OCI-LY1 (cell line): Measurements from ENCODE around the gene LCORL.

ENCODE experiments used
- H2AFZ ChIP-seq: fragments of 200-600 bp; sonication (generic), shearing (Covaris generic); 2 replicates; pipeline ENCODE4 v1.6.0; 2014; ENCODE audit warnings: antibody characterized with exemption, mild to moderate bottlenecking, low read length
- H3F3A ChIP-seq: fragments of 200-600 bp; sonication (generic), shearing (Covaris generic); 2 replicates; pipeline ENCODE4 v1.6.0; 2014; ENCODE audit warnings: mild to moderate bottlenecking, antibody characterized with exemption, low read length, moderate library complexity; ENCODE audit not compliant: insufficient read depth
- H3K27ac ChIP-seq: fragments of 200-600 bp; sonication (generic); 2 replicates; pipeline ENCODE4 v1.5.1; 2014; ENCODE audit warnings: low read length, mixed run types, mild to moderate bottlenecking, low read depth; ENCODE audit not compliant: poor library complexity, severe bottlenecking
- H3K27me3 ChIP-seq: fragments of 200-600 bp; sonication (generic); 2 replicates; pipeline ENCODE4 v1.6.0; 2014; ENCODE audit warnings: antibody characterized with exemption, mild to moderate bottlenecking, low read length, moderate library complexity; ENCODE audit not compliant: insufficient read depth
- H3K36me3 ChIP-seq: fragments of 200-600 bp; sonication (generic); 2 replicates; pipeline ENCODE4 v1.6.1; 2014; ENCODE audit warnings: mild to moderate bottlenecking, antibody characterized with exemption, low read length, moderate library complexity, mixed read lengths; ENCODE audit not compliant: insufficient read depth
- H3K4me1 ChIP-seq: fragments of 200-600 bp; sonication (generic); 2 replicates; pipeline ENCODE4 v1.5.1; 2014; ENCODE audit warnings: mild to moderate bottlenecking, low read length, moderate library complexity; ENCODE audit not compliant: insufficient read depth, severe bottlenecking
- H3K4me2 ChIP-seq: fragments of 200-600 bp; sonication (generic), shearing (Covaris generic); 2 replicates; pipeline ENCODE4 v1.6.1; 2014; ENCODE audit warnings: low read length
- H3K4me3 ChIP-seq: fragments of 200-600 bp; sonication (generic); 2 replicates; pipeline ENCODE4 v1.5.1; 2014; ENCODE audit warnings: low read length, low read depth, mild to moderate bottlenecking, mixed read lengths; ENCODE audit not compliant: poor library complexity, severe bottlenecking
- H3K79me2 ChIP-seq: fragments of 200-600 bp; shearing (Covaris generic); 2 replicates; pipeline ENCODE4 v1.6.1; 2016; ENCODE audit warnings: mixed run types, low read length, mixed read lengths; ENCODE audit not compliant: insufficient read depth
- H3K9ac ChIP-seq: fragments of 200-600 bp; sonication (generic), shearing (Covaris generic); 2 replicates; pipeline ENCODE4 v1.6.1; 2014; ENCODE audit warnings: mild to moderate bottlenecking, low read length, mixed read lengths
- H3K9me2 ChIP-seq: fragments of 200-600 bp; sonication (generic), shearing (Covaris generic); 2 replicates; pipeline ENCODE4 v1.6.1; 2014; ENCODE audit warnings: low read depth, mild to moderate bottlenecking, low read length, mixed read lengths
- H3K9me3 ChIP-seq: fragments of 200-600 bp; shearing (Covaris generic); 2 replicates; pipeline ENCODE4 v1.6.1; 2014; ENCODE audit warnings: low read length, mixed read lengths
- H4K20me1 ChIP-seq: fragments of 200-600 bp; sonication (generic), shearing (Covaris generic); 2 replicates; pipeline ENCODE4 v1.6.0; 2016; ENCODE audit warnings: mild to moderate bottlenecking, low read length; ENCODE audit not compliant: insufficient read depth
- CTCF ChIP-seq: fragments of 200-600 bp; sonication (generic), shearing (Covaris generic); IDR thresholded peaks from 2 replicates; pipeline ENCODE4 v1.5.1; 2017; ENCODE audit warnings: mild to moderate bottlenecking, antibody characterized with exemption, low read length, moderate library complexity, mixed read lengths
- EZH2 ChIP-seq: fragments of 200-600 bp; sonication (generic), shearing (Covaris generic); IDR thresholded peaks from 2 replicates; pipeline ENCODE4 v1.8.0; 2017; ENCODE audit warnings: borderline replicate concordance, mixed run types, mild to moderate bottlenecking, antibody characterized with exemption, low read length, moderate library complexity, mixed read lengths

Gene LCORL

GRCh38 chr4:17962171-17962570, 59.4 kb downstream of the LCORL start:
- Histone ChIP-seq H4K20me1 (no peaks in the 10 kb centered on the region), H3F3A (no peaks in the 10 kb centered on the region), H3K9me2 (no peaks in the 10 kb centered on the region), H3K4me1 (no peaks in the 10 kb centered on the region), H3K4me3 (no peak overlapping the region), H3K9me3 (no peaks in the 10 kb centered on the region), H3K79me2 (no peaks in the 10 kb centered on the region), H2AFZ (no peak overlapping the region), H3K9ac (no peak overlapping the region), H3K27me3 (no peaks in the 10 kb centered on the region), H3K36me3 (peaks cover 6% of the 10 kb centered on the region; the same call in 1 of the 2 replicates), H3K4me2 (no peak overlapping the region), H3K27ac (no peak overlapping the region)
- TF ChIP-seq EZH2 (no peak), CTCF (no peak)

GRCh38 chr4:17961249-17961648, 60.3 kb downstream of the LCORL start:
- Histone ChIP-seq H3K9me3 (no peaks in the 10 kb centered on the region), H3K27ac (no peak overlapping the region), H3K9me2 (no peaks in the 10 kb centered on the region), H3K27me3 (no peaks in the 10 kb centered on the region), H3K4me3 (no peak overlapping the region), H3K36me3 (peaks cover 9% of the 10 kb centered on the region), H3F3A (no peaks in the 10 kb centered on the region), H3K9ac (no peak overlapping the region), H3K4me1 (no peaks in the 10 kb centered on the region), H4K20me1 (no peaks in the 10 kb centered on the region), H2AFZ (no peak overlapping the region), H3K4me2 (no peak overlapping the region), H3K79me2 (no peaks in the 10 kb centered on the region)
- no peak for TF ChIP-seq CTCF
- no peak for TF ChIP-seq EZH2

- H3K4me1 ChIP-seq = no peaks in the 10 kb centered on the region
- peaks cover 9% of the 10 kb centered on the region for H3K36me3 ChIP-seq
These were observed 63.4 kb downstream of the LCORL start for GRCh38 chr4:17958181-17958580.

More at GRCh38 chr4:17958181-17958580, 63.4 kb downstream of the LCORL start:
- no peak overlapping the region for H3K27ac ChIP-seq
- no peaks in the 10 kb centered on the region for H3K27me3 ChIP-seq
- H3K9me3 ChIP-seq = no peaks in the 10 kb centered on the region
- H3K9ac ChIP-seq = no peak overlapping the region
- H3K4me2 ChIP-seq = no peak overlapping the region
- H3K79me2 ChIP-seq = no peaks in the 10 kb centered on the region
- H3K9me2 ChIP-seq = no peaks in the 10 kb centered on the region
- H3F3A ChIP-seq = no peaks in the 10 kb centered on the region
- no peak overlapping the region for H3K4me3 ChIP-seq
- TF ChIP-seq CTCF (no peak), EZH2 (no peak)
- H2AFZ ChIP-seq = no peak overlapping the region
- H4K20me1 ChIP-seq = no peaks in the 10 kb centered on the region
